Calu3 (cell line): ENCODE data around the gene ARFGEF3. TPM values are rescaled to one million over a fixed set of nuclear protein-coding genes. Genes with fewer than 3 reads are reported as not detected.

Source experiments
- BruUV-seq: library from RNA; stranded (reverse); fragments of 400-500 nt; replicated peaks from 2 replicates; lab custom pipeline; 2021; lab: Mats Ljungman, UMichigan
- CTCF ChIA-PET: fragments of 300-600 bp; sonication (Branson Sonifier 250); formaldehyde crosslinking; loops from one replicate; lab custom pipeline; 2022; ENCODE audit warnings: antibody characterized with exemption; lab: Charles Lee
- DNase-seq: peaks from one replicate; pipeline ENCODE4 v3.0.0; 2022
- H3K27ac Mint-ChIP-seq: one replicate; pipeline ENCODE4 v1.8.0; 2022; ENCODE audit warnings: mixed read lengths; ENCODE audit not compliant: unreplicated experiment
- H3K27me3 Mint-ChIP-seq: one replicate; pipeline ENCODE4 v1.8.0; 2022; ENCODE audit warnings: mixed read lengths; ENCODE audit not compliant: unreplicated experiment
- H3K36me3 Mint-ChIP-seq: one replicate; pipeline ENCODE4 v1.8.0; 2022; ENCODE audit warnings: mild to moderate bottlenecking, moderate library complexity, mixed read lengths; ENCODE audit not compliant: insufficient read depth, unreplicated experiment
- H3K4me1 Mint-ChIP-seq: one replicate; pipeline ENCODE4 v1.8.0; 2022; ENCODE audit warnings: mild to moderate bottlenecking, low read depth, mixed read lengths; ENCODE audit not compliant: unreplicated experiment
- H3K4me3 Mint-ChIP-seq: one replicate; pipeline ENCODE4 v1.8.0; 2022; ENCODE audit warnings: mild to moderate bottlenecking, low read depth, moderate library complexity, mixed read lengths; ENCODE audit not compliant: unreplicated experiment
- H3K9me3 Mint-ChIP-seq: one replicate; pipeline ENCODE4 v1.8.0; 2022; ENCODE audit warnings: low read depth, mixed read lengths; ENCODE audit not compliant: unreplicated experiment
- intact Hi-C: fragments of 100-400 bp; cut with micrococcal nuclease; formaldehyde crosslinking; loops from one replicate; pipeline ENCODE4 v1.10.0; 2022; ENCODE audit not compliant: unreplicated experiment
- total RNA-seq: library from RNA; stranded (reverse); gene quantifications from 2 replicates; pipeline ENCODE4 v1.2.3, GENCODE V29; 2022
- TF ChIP-seq, protein P1 (sequence below): fragments of 200-600 bp; IDR thresholded peaks from one replicate; pipeline ENCODE4 v1.8.0; 2022; ENCODE audit warnings: antibody characterized with exemption; ENCODE audit not compliant: unreplicated experiment

Gene ARFGEF3
- total RNA-seq, 1 experiment from 2014 or later, result 16.3 TPM

DNA sequence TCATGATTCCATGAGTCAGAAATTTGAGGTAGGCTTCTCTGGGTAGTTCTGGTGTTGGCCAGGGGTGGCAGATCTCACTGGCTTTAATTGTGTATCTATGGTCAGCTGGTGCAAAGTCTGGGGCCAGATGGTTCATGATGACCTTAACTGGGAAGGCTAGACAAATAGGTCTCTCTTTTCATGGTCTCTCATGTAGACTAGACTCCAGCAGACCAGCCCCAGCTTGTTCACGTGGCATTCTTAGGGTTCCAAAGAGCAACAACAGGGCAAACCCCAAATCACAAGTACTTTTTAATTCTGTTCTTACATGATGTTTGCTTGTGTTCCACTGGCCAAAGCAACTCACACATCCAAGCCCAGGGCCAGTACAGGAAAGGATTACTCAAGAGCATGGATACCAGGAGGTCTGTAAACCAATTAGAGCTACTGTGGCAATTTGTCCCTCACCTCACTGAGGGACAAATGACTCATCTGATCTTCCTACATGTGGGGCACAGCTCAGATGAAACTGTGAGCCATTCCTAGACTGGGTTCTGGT lies 136.1 kb downstream of the ARFGEF3 start:
- TF ChIP-seq, protein P1, sequence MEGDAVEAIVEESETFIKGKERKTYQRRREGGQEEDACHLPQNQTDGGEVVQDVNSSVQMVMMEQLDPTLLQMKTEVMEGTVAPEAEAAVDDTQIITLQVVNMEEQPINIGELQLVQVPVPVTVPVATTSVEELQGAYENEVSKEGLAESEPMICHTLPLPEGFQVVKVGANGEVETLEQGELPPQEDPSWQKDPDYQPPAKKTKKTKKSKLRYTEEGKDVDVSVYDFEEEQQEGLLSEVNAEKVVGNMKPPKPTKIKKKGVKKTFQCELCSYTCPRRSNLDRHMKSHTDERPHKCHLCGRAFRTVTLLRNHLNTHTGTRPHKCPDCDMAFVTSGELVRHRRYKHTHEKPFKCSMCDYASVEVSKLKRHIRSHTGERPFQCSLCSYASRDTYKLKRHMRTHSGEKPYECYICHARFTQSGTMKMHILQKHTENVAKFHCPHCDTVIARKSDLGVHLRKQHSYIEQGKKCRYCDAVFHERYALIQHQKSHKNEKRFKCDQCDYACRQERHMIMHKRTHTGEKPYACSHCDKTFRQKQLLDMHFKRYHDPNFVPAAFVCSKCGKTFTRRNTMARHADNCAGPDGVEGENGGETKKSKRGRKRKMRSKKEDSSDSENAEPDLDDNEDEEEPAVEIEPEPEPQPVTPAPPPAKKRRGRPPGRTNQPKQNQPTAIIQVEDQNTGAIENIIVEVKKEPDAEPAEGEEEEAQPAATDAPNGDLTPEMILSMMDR, result no peak
- no peaks in the 10 kb centered on the region for H3K36me3 Mint-ChIP-seq
- no TSS peak for BruUV-seq
- H3K9me3 Mint-ChIP-seq, result no peaks in the 10 kb centered on the region
- CTCF ChIA-PET, result interaction anchor here (0.7 kb wide), 1 partner anchor 100 kb away, joined by 3 read pairs; no protein-coding TSS in a partner anchor
- no peak overlapping the region for H3K4me3 Mint-ChIP-seq
- no peak overlapping the region for H3K27ac Mint-ChIP-seq
- no peak for DNase-seq
- H3K27me3 Mint-ChIP-seq, result no peaks in the 10 kb centered on the region
- no peaks in the 10 kb centered on the region for H3K4me1 Mint-ChIP-seq
- intact Hi-C loops, result no loop called here

DNA sequence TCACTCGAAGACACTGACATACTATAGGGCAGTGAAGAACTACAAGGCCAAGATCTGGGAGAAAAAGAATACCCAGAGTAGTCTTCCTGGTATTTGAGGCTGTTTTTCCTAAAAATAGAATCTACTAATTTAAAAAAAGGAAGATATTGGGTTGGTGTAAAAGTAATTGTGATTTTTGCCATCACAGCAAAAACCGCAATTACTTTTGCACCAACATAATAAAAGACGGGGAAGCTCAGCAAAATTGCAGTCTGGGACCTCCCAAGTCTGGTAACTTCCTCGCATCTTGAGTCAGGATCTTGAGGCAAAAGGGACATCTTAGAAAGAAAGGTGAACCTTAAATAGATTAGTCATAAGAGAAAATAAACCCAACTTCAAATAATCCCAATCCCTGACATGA lies 138.7 kb downstream of the ARFGEF3 start:
- no peak overlapping the region for H3K27ac Mint-ChIP-seq
- no peaks in the 10 kb centered on the region for H3K27me3 Mint-ChIP-seq
- intact Hi-C loops, result no loop called here
- no TSS peak for BruUV-seq
- TF ChIP-seq, protein P1, result no peak
- no peaks in the 10 kb centered on the region for H3K9me3 Mint-ChIP-seq
- no peaks in the 10 kb centered on the region for H3K36me3 Mint-ChIP-seq
- CTCF ChIA-PET, result no interaction called here
- DNase-seq, result no peak
- no peaks in the 10 kb centered on the region for H3K4me1 Mint-ChIP-seq
- H3K4me3 Mint-ChIP-seq, result no peak overlapping the region

DNA sequence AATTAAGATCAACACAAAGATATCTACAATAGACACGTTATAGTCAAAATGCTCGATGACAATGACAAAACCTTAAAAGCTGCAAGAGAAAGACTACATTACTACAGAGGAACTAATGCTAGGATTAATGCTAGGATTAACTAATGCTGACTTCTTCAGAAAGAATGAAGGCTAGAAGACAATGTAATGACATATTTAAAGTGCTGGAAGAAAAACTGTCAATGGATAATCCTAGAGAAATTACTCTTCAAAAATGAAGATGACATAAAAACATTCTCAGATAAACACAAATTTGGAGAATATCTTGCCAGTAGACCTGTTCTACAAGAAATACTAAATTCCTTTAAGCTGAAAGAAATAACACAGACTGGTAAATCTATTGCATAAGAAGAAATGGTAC lies 140.8 kb downstream of the ARFGEF3 start:
- no peak overlapping the region for H3K4me3 Mint-ChIP-seq
- TF ChIP-seq, protein P1, result no peak
- intact Hi-C loops, result no loop called here
- H3K36me3 Mint-ChIP-seq, result no peaks in the 10 kb centered on the region
- H3K27me3 Mint-ChIP-seq, result no peaks in the 10 kb centered on the region
- no peak overlapping the region for H3K27ac Mint-ChIP-seq
- DNase-seq, result no peak
- no peaks in the 10 kb centered on the region for H3K4me1 Mint-ChIP-seq
- H3K9me3 Mint-ChIP-seq, result no peaks in the 10 kb centered on the region
- no TSS peak for BruUV-seq
- CTCF ChIA-PET, result no interaction called here

DNA sequence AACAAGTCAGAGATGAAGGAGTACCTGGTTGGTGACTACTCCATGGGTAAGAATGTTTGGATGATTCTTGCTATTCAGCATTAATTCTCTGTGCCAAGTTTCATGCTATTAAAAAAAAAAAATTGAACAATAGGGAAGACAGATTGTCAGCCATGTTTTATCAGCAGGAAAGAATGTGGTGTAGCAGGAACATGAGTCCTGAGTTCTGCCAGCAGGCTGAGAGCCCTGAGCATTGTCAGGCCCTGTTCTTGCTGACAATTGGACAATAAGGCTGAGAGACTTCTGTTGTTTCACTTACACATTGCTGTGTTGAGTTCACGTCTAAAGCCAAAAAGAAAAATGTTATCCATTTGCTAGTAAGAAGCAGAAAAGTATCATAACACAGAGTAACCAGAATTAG lies 145.6 kb downstream of the ARFGEF3 start:
- TF ChIP-seq, protein P1, result no peak
- no peaks in the 10 kb centered on the region for H3K4me1 Mint-ChIP-seq
- no TSS peak for BruUV-seq
- no peak overlapping the region for H3K4me3 Mint-ChIP-seq
- no peak overlapping the region for H3K27ac Mint-ChIP-seq
- no peaks in the 10 kb centered on the region for H3K27me3 Mint-ChIP-seq
- no peak for DNase-seq
- no peaks in the 10 kb centered on the region for H3K9me3 Mint-ChIP-seq
- intact Hi-C loops, result no loop called here
- H3K36me3 Mint-ChIP-seq, result no peaks in the 10 kb centered on the region
- CTCF ChIA-PET, result no interaction called here
